BJ (cell line): ENCODE data around the gene SH3BP2. TPM values are rescaled to one million over a fixed set of nuclear protein-coding genes. Genes with fewer than 3 reads are reported as not detected.

Experiments
- CTCF ChIA-PET: fragments of 350-600 bp; formaldehyde crosslinking; extraction: SDS; loops from one replicate; lab custom pipeline; 2021; ENCODE audit warnings: antibody characterized with exemption, inconsistent platforms; lab: Yijun Ruan, JAX
- POLR2A ChIA-PET: fragments of 300-600 bp; sonication (Branson Sonifier 250); formaldehyde crosslinking; extraction: SDS; loops from one replicate; lab custom pipeline; 2021; ENCODE audit warnings: antibody characterized with exemption; lab: Charles Lee
- DNase-seq: peaks from one replicate; pipeline ENCODE4 v3.0.0-alpha.2; 2011; ENCODE audit warnings: low read depth
- H3K27me3 ChIP-seq: 2 replicates; pipeline ENCODE4 v1.6.0; 2011; ENCODE audit warnings: low read length; ENCODE audit not compliant: control insufficient read depth, insufficient read depth
- H3K36me3 ChIP-seq: 2 replicates; pipeline ENCODE4 v1.5.1; 2011; ENCODE audit warnings: low read length; ENCODE audit not compliant: control insufficient read depth, insufficient read depth
- H3K4me3 ChIP-seq: 2 replicates; pipeline ENCODE4 v1.5.1; 2011; ENCODE audit warnings: low read depth, mild to moderate bottlenecking, control low read depth, low read length
- polyA plus RNA-seq: library from polyadenylated mRNA; depleted of rRNA; stranded (reverse); fragments of >200 nt; gene quantifications from 2 replicates; pipeline ENCODE4 v1.2.3, GENCODE V29; 2011
- TF ChIP-seq, protein P1 (sequence below): IDR thresholded peaks from 2 replicates; pipeline ENCODE4 v1.5.1; 2011; ENCODE audit warnings: low read depth, mild to moderate bottlenecking, control low read depth, inconsistent platforms, low read length, moderate library complexity; ENCODE audit not compliant: insufficient read depth

The SH3BP2 gene
- polyA plus RNA-seq, 1 experiment = 42.2 TPM

DNA sequence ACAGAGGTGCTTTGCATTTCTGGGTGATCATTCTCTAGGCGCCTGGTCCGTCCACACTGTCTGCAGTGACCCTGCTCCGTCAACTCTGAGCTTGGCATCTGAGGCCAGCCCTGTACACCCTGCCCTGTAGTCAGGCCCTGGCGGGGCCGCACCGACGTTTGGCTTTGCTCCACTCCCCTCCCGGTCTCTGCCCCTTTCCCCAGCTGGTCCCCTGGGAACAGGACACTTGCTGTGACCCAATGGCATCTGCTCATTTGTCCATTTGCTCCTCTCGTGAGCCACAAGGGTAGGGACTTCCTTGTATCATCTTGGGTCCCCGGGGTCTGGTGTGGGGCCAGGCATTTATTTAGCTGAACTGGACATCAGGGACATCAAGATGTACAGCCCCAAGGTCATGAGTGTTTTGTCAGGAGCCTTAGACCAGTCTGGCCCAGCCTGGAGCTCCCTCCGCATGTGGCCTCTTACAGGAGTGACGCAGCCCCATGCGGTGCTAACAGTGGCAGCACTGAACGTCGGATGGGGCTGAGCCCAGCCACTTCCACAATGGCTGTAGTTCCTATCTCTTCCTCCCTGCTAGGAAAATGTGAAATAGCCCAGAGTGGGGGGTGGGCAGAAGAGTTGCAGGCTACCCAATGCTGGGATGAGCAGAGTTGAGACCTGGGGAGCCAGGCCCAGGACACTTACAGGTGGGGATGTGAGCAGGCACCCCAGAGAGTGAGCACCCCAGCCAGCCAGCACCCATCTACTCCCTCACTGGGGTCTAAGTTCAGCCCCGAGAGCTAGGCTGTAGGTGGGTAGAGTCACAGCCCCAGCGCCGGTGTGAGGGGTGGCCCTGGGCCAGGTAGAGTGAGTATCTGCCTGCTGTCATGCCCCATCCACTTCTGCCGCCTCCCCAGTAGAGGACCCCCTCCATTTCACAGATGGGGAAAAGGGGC is 2.0 kb upstream of the SH3BP2 start:
- CTCF ChIA-PET = no interaction called here
- DNase-seq = no peak
- no peak overlapping the region for H3K4me3 ChIP-seq
- TF ChIP-seq, protein P1, sequence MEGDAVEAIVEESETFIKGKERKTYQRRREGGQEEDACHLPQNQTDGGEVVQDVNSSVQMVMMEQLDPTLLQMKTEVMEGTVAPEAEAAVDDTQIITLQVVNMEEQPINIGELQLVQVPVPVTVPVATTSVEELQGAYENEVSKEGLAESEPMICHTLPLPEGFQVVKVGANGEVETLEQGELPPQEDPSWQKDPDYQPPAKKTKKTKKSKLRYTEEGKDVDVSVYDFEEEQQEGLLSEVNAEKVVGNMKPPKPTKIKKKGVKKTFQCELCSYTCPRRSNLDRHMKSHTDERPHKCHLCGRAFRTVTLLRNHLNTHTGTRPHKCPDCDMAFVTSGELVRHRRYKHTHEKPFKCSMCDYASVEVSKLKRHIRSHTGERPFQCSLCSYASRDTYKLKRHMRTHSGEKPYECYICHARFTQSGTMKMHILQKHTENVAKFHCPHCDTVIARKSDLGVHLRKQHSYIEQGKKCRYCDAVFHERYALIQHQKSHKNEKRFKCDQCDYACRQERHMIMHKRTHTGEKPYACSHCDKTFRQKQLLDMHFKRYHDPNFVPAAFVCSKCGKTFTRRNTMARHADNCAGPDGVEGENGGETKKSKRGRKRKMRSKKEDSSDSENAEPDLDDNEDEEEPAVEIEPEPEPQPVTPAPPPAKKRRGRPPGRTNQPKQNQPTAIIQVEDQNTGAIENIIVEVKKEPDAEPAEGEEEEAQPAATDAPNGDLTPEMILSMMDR = no peak
- peaks cover 1% of the 10 kb centered on the region; the same call in 1 of the 2 replicates for H3K36me3 ChIP-seq
- no peaks in the 10 kb centered on the region for H3K27me3 ChIP-seq
- POLR2A ChIA-PET = no interaction called here

DNA sequence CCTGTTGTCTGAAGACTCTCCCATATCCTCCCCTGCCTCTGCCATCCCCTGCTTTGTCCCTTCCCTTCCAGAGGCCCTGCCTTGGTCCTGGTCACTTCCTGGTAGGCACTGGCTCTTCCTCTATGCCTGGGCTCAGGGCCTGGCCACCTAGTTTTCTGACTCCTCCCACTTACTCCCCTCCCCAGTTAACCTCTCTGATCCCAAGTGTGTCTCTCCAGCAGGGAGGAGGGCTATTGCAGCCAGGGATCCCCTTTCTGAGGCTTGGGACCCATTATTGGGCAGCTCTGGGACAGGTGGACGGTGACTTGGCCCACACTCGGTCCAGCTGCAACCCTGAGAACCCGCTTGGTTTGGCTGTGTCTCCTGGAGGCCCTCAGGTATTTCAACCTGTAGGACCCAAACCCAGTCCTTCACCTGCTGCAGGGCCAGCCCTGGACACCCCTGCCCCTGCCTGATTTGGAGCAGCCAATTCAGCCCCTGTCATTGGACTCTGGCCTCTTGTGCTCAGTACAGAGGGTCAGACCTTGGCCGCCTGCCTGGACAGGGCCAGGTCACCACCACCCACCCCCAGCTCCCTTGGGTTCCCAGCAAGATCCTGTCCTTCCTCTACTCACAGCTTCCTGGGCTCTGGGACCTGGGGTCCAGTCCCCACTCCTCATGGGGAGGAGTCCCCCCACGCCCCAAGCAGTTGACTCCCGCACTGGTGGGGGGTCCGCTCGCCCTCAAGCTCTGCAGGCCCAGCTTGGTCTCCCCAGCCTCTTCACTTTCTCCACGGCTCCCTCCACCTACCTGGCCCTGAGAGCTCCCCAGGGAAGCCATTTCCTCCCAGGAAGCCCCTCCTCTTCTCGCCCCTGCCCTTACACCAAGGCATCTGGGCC is 1.1 kb upstream of the SH3BP2 start:
- TF ChIP-seq, protein P1 = no peak
- H3K27me3 ChIP-seq = no peaks in the 10 kb centered on the region
- POLR2A ChIA-PET = no interaction called here
- DNase-seq = no peak
- peaks cover 1% of the 10 kb centered on the region; the same call in 1 of the 2 replicates for H3K36me3 ChIP-seq
- H3K4me3 ChIP-seq = no peak overlapping the region
- CTCF ChIA-PET = interaction anchor here (1.0 kb wide), 1 partner anchor 9 kb away, joined by 3 read pairs; no protein-coding TSS in a partner anchor

DNA sequence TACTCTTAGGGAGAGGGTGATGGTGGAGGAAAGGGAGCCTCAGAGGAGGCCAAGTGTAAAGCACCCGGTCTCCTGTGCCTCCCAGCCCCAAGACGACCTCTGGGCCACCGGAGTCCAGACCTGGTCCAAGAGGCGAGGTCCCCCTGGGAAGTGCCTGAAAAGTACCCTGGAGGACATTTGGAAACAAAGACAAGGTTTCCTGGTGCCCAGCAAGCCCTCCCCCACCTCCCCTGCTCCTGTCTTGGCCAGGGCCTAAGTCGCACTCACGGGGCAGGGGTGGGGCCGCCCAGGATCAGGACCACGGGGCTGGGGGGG is 532 bp upstream of the SH3BP2 start:
- CTCF ChIA-PET = interaction anchor here (1.0 kb wide), 1 partner anchor 9 kb away, joined by 3 read pairs; no protein-coding TSS in a partner anchor
- TF ChIP-seq, protein P1 = no peak
- Histone ChIP-seq H3K36me3 (peaks cover 1% of the 10 kb centered on the region; the same call in 1 of the 2 replicates), H3K27me3 (no peaks in the 10 kb centered on the region), H3K4me3 (no peak overlapping the region)
- no peak for DNase-seq
- POLR2A ChIA-PET = no interaction called here

DNA sequence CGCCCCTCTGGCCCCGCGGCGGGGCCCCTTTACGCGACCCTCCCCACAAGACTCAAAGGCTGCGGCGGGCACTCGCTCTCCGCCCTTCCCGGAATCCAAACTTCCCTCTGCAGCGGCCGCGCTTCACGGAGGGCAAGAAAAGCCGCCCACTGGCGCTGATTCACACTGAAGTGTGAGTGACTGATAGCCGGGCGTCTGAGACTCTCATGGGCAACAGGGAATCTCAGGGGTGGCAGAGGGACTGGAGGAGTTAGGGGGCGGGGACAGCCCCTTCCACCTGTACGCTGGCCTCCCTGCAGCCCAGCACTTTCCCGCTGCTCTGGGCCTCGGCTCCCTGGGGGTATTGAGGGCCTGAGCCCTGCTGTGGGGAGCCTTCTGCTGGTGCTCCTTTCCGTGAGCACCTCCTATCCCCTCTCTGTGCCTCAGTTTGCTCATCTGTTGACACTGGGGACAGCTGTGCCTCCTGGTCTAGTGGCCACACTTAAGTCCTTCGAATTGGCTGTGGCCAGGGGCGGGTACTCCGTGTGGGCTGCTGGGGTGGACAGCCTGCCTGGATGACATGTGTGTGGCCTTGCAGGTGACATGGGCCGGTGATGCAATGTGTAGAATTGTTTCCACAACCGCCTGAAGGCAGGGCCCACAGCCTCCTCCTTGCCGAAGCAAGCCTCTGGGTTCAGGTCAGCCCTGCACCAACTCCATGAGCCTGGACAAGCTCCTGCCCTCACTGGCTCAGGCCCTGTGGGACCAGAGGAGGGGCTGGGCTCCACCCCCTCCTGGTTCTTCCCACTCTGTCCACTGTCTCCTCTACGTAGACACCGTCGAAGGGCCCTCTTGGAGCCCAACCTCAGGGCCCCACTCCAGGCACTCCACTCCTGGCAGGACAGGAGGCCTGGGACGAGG is 951 bp downstream of the SH3BP2 start:
- POLR2A ChIA-PET = no interaction called here
- CTCF ChIA-PET = no interaction called here

More for the DNA sequence above, 951 bp downstream of the SH3BP2 start:
- Histone ChIP-seq H3K36me3 (peaks cover 1% of the 10 kb centered on the region; the same call in 1 of the 2 replicates), H3K4me3 (peak overlapping the region; percentile 75), H3K27me3 (no peaks in the 10 kb centered on the region)
- TF ChIP-seq, protein P1 = no peak
- no peak for DNase-seq
